Measurements from ENCODE around the gene ARPC2. TPM values are rescaled to one million over a fixed set of nuclear protein-coding genes. Genes with fewer than 3 reads are reported as not detected.
A peak's percentile ranks its signal among the peaks of the same experiment; 100 is the strongest.

ARPC2 gene
- total RNA-seq, 3 donors from 2014 or later: 262 to 322 (median 313) TPM

- intact Hi-C loops (cut with DNase I, micrococcal nuclease): no loop called here
- Histone ChIP-seq H3K36me3 (ENCODE audit: low read depth) (peaks cover 15% of the 10 kb centered on the region), H3K4me3 (no peak overlapping the region), H3K9me3 (no peaks in the 10 kb centered on the region), H3K4me1 (ENCODE audit: low read depth) (peaks cover 14% of the 10 kb centered on the region)
- DNase-seq (peak in 1 of 3 donors; percentile 37), ATAC-seq (no peak)
- no peak for TF ChIP-seq CTCF (IDR thresholded peaks at IDR 0.05)
These were observed 61.8 kb downstream of the ARPC2 start for GRCh38 chr2:218278531-218279360.

- Histone ChIP-seq H3K4me1 (ENCODE audit: low read depth) (peaks cover 16% of the 10 kb centered on the region), H3K9me3 (no peaks in the 10 kb centered on the region), H3K36me3 (ENCODE audit: low read depth) (no peaks in the 10 kb centered on the region), H3K4me3 (no peak overlapping the region)
- intact Hi-C loops (cut with DNase I, micrococcal nuclease): no loop called here
- DNase-seq: no peak
- no peak for ATAC-seq
- TF ChIP-seq CTCF (IDR thresholded peaks at IDR 0.05): no peak
These were observed 63.4 kb downstream of the ARPC2 start for GRCh38 chr2:218280260-218280870.

- DNase-seq (no peak), ATAC-seq (no peak)
- no peak overlapping the region for H3K4me3 ChIP-seq
These were observed 64.5 kb downstream of the ARPC2 start for GRCh38 chr2:218281449-218281848.

GRCh38 chr2:218282173-218282991 is 65.4 kb downstream of the ARPC2 start:
- DNase-seq: no peak
- no peak for TF ChIP-seq CTCF (IDR thresholded peaks at IDR 0.05)
- no peak for ATAC-seq
- Histone ChIP-seq H3K9me3 (no peaks in the 10 kb centered on the region), H3K4me3 (no peak overlapping the region), H3K36me3 (ENCODE audit: low read depth) (no peaks in the 10 kb centered on the region), H3K4me1 (ENCODE audit: low read depth) (peaks cover 37% of the 10 kb centered on the region)
- intact Hi-C loops (cut with DNase I, micrococcal nuclease): no loop called here

More at GRCh38 chr2:218281449-218281848, 64.5 kb downstream of the ARPC2 start:
- H3K36me3 ChIP-seq (ENCODE audit: low read depth): no peaks in the 10 kb centered on the region
- peaks cover 27% of the 10 kb centered on the region for H3K4me1 ChIP-seq (ENCODE audit: low read depth)
- TF ChIP-seq CTCF (IDR thresholded peaks at IDR 0.05): no peak
- no peaks in the 10 kb centered on the region for H3K9me3 ChIP-seq
- intact Hi-C loops (cut with DNase I, micrococcal nuclease): no loop called here

- H3K4me1 ChIP-seq (ENCODE audit: low read depth): peaks cover 53% of the 10 kb centered on the region
- DNase-seq: peak in 1 of 3 donors; percentile 65
- TF ChIP-seq CTCF (IDR thresholded peaks at IDR 0.05): no peak
- H3K4me3 ChIP-seq: no peak overlapping the region
- intact Hi-C loops (cut with DNase I, micrococcal nuclease): no loop called here
- ATAC-seq: peak; percentile 23
- H3K36me3 ChIP-seq (ENCODE audit: low read depth): no peaks in the 10 kb centered on the region
- H3K9me3 ChIP-seq: no peaks in the 10 kb centered on the region
These were observed 67.3 kb downstream of the ARPC2 start for GRCh38 chr2:218284106-218284811.
